Measurements from ENCODE around the gene UBQLN4. TPM values are rescaled to one million over a fixed set of nuclear protein-coding genes. Genes with fewer than 3 reads are reported as not detected.

Gene UBQLN4
- total and polyA plus RNA-seq, 9 of the 15 experiments (the other 6 are each of a cell fraction or from before 2014, with no cell fraction given), result 13.5 to 65.5 (median 37.0) TPM

- TF ChIP-seq FOXJ2 (tag; IDR thresholded peaks at IDR 0.05) (peak; percentile 93), ZNF232 (CRISPR knock-in tag; IDR thresholded peaks at IDR 0.05) (no peak), ASH1L (IDR thresholded peaks at IDR 0.05; ENCODE audit: borderline replicate concordance, low read depth, partially characterized antibody) (peak; percentile 56), HDAC1 (IDR thresholded peaks at IDR 0.05) (peak in 1 of 2 experiments; percentile 86; a peak in 2 of 4 replicates), HSF4 (CRISPR knock-in tag; IDR thresholded peaks at IDR 0.05; ENCODE audit: borderline replicate concordance) (no peak), MAFK (IDR thresholded peaks at IDR 0.05; ENCODE audit: low read length) (no peak), AFF4 (CRISPR knock-in tag; IDR thresholded peaks at IDR 0.05) (0 out of 2 replicates have a peak, but pooled peaks have one; percentile 1), MYC (IDR thresholded peaks at IDR 0.05; ENCODE audit: low read depth, low read length) (peak; percentile 100), MYC (CRISPR knock-in tag; IDR thresholded peaks at IDR 0.05; ENCODE audit: borderline replicate concordance, low read depth) (peak; percentile 93), RB1 (IDR thresholded peaks at IDR 0.05; ENCODE audit: low read depth) (peak; percentile 46; the same call in 1 of the 2 replicates), BRF2 (IDR thresholded peaks at IDR 0.05; ENCODE audit: borderline replicate concordance, insufficient read depth, insufficient read length) (no peak), RBM15 (IDR thresholded peaks at IDR 0.05; ENCODE audit: insufficient read depth, low read length) (no peak), KAT7 (CRISPR knock-in tag; IDR thresholded peaks at IDR 0.05; ENCODE audit: borderline replicate concordance) (no peak), HCFC1 (IDR thresholded peaks at IDR 0.05; ENCODE audit: low read depth, low read length) (peak; percentile 100), MCM7 (IDR thresholded peaks at IDR 0.05) (no peak), ZNF76 (CRISPR knock-in tag; IDR thresholded peaks at IDR 0.05; ENCODE audit: borderline replicate concordance) (no peak; the same call in 1 of the 2 replicates), NR2C2 (CRISPR knock-in tag; IDR thresholded peaks at IDR 0.05) (peak; percentile 68), NR2C2 (tag; IDR thresholded peaks at IDR 0.05) (peak; percentile 93), ZNF717 (CRISPR knock-in tag; IDR thresholded peaks at IDR 0.05) (no peak), SRF (CRISPR knock-in tag; IDR thresholded peaks at IDR 0.05) (peak in 1 of 2 experiments; percentile 64; a peak in 1 of 4 replicates), NCOA6 (IDR thresholded peaks at IDR 0.05) (no peak)
- TF ChIP-seq, protein P1, sequence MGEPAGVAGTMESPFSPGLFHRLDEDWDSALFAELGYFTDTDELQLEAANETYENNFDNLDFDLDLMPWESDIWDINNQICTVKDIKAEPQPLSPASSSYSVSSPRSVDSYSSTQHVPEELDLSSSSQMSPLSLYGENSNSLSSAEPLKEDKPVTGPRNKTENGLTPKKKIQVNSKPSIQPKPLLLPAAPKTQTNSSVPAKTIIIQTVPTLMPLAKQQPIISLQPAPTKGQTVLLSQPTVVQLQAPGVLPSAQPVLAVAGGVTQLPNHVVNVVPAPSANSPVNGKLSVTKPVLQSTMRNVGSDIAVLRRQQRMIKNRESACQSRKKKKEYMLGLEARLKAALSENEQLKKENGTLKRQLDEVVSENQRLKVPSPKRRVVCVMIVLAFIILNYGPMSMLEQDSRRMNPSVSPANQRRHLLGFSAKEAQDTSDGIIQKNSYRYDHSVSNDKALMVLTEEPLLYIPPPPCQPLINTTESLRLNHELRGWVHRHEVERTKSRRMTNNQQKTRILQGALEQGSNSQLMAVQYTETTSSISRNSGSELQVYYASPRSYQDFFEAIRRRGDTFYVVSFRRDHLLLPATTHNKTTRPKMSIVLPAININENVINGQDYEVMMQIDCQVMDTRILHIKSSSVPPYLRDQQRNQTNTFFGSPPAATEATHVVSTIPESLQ (CRISPR knock-in tag; IDR thresholded peaks at IDR 0.05), result no peak; the same call in 1 of the 2 replicates
Observed at GRCh38 chr1:156054500-156055280, 1.1 kb upstream of the UBQLN4 start, which contains the start of gene LAMTOR2 (continued).
